ENCODE data around the gene TRIM42.

TRIM42 gene

GRCh38 chr3:140733623-140734022, 55.8 kb downstream of the TRIM42 start:
- no peak for DNase-seq
- H3K36me3 Mint-ChIP-seq (ENCODE audit: low read depth): no peaks in the 10 kb centered on the region
- H3K4me3 Mint-ChIP-seq: no peak overlapping the region
- peaks cover 5% of the 10 kb centered on the region for H3K9me3 Mint-ChIP-seq
- H3K27me3 Mint-ChIP-seq (ENCODE audit: low read depth, poor library complexity): peaks cover 17% of the 10 kb centered on the region
- no peaks in the 10 kb centered on the region for H3K4me1 Mint-ChIP-seq
- H3K27ac Mint-ChIP-seq: no peak overlapping the region
- no peak for TF ChIP-seq CTCF (IDR thresholded peaks at IDR 0.05)

GRCh38 chr3:140736863-140737460, 59.1 kb downstream of the TRIM42 start:
- H3K36me3 Mint-ChIP-seq (ENCODE audit: low read depth): no peaks in the 10 kb centered on the region
- H3K27ac Mint-ChIP-seq: no peak overlapping the region
- no peak overlapping the region for H3K4me3 Mint-ChIP-seq
- peak; percentile 48 for TF ChIP-seq CTCF (IDR thresholded peaks at IDR 0.05)
- peak; percentile 51 for DNase-seq
- H3K27me3 Mint-ChIP-seq (ENCODE audit: low read depth, poor library complexity): peaks cover 13% of the 10 kb centered on the region
- no peaks in the 10 kb centered on the region for H3K4me1 Mint-ChIP-seq
- H3K9me3 Mint-ChIP-seq: peaks cover 5% of the 10 kb centered on the region

GRCh38 chr3:140742116-140742515, 64.3 kb downstream of the TRIM42 start:
- H3K36me3 Mint-ChIP-seq (ENCODE audit: low read depth): no peaks in the 10 kb centered on the region
- peaks cover 6% of the 10 kb centered on the region for H3K27me3 Mint-ChIP-seq (ENCODE audit: low read depth, poor library complexity)
- H3K4me3 Mint-ChIP-seq: no peak overlapping the region
- no peaks in the 10 kb centered on the region for H3K4me1 Mint-ChIP-seq
- TF ChIP-seq CTCF (IDR thresholded peaks at IDR 0.05): no peak
- H3K27ac Mint-ChIP-seq: no peak overlapping the region
- DNase-seq: no peak
- H3K9me3 Mint-ChIP-seq: no peaks in the 10 kb centered on the region

GRCh38 chr3:140748171-140748570, 70.3 kb downstream of the TRIM42 start:
- no peaks in the 10 kb centered on the region for H3K4me1 Mint-ChIP-seq
- no peak for DNase-seq
- no peak overlapping the region for H3K4me3 Mint-ChIP-seq
- H3K36me3 Mint-ChIP-seq (ENCODE audit: low read depth): no peaks in the 10 kb centered on the region
- no peaks in the 10 kb centered on the region for H3K9me3 Mint-ChIP-seq
- no peak for TF ChIP-seq CTCF (IDR thresholded peaks at IDR 0.05)
- peaks cover 33% of the 10 kb centered on the region for H3K27me3 Mint-ChIP-seq (ENCODE audit: low read depth, poor library complexity)
- H3K27ac Mint-ChIP-seq: no peak overlapping the region

- TF ChIP-seq CTCF (IDR thresholded peaks at IDR 0.05): no peak
- DNase-seq: no peak
- Mint-ChIP-seq H3K27me3 (ENCODE audit: low read depth, poor library complexity) (peaks cover 33% of the 10 kb centered on the region), H3K36me3 (ENCODE audit: low read depth) (no peaks in the 10 kb centered on the region), H3K9me3 (no peaks in the 10 kb centered on the region), H3K4me1 (no peaks in the 10 kb centered on the region), H3K4me3 (no peak overlapping the region), H3K27ac (no peak overlapping the region)
Measured at GRCh38 chr3:140748903-140749302, 71.0 kb downstream of the TRIM42 start.
